Endodermal cell (in vitro differentiated cells): ENCODE measurements around the gene SAMD8. TPM values are rescaled to one million over a fixed set of nuclear protein-coding genes. Genes with fewer than 3 reads are reported as not detected.

Experiments
- DNase-seq: peaks from one replicate; pipeline ENCODE4 v3.0.0-alpha.2; 2017
- H3K27ac ChIP-seq: 2 replicates; pipeline ENCODE4 v1.5.1; 2013; ENCODE audit warnings: mild to moderate bottlenecking, low read depth, low read length, moderate library complexity
- H3K27me3 ChIP-seq: 2 replicates; pipeline ENCODE4 v1.6.1; 2013; ENCODE audit warnings: mild to moderate bottlenecking, low read length, moderate library complexity; ENCODE audit not compliant: insufficient read depth, control insufficient read depth, poor library complexity, severe bottlenecking
- H3K36me3 ChIP-seq: 2 replicates; pipeline ENCODE4 v1.7.0; 2013; ENCODE audit warnings: mild to moderate bottlenecking, low read length, moderate library complexity; ENCODE audit not compliant: control insufficient read depth, insufficient read depth
- H3K4me1 ChIP-seq: one replicate; pipeline ENCODE4 v1.7.0; 2013; ENCODE audit warnings: low read length; ENCODE audit not compliant: control insufficient read depth, insufficient read depth
- H3K4me3 ChIP-seq: 2 replicates; pipeline ENCODE4 v1.5.1; 2013; ENCODE audit warnings: mild to moderate bottlenecking, low read length, moderate library complexity
- H3K9ac ChIP-seq: 2 replicates; pipeline ENCODE4 v1.6.1; 2013; ENCODE audit warnings: mild to moderate bottlenecking, low read length, moderate library complexity; ENCODE audit not compliant: poor library complexity, severe bottlenecking; ENCODE audit errors: extremely low read depth
- H3K9me3 ChIP-seq: 2 replicates; pipeline ENCODE4 v1.6.1; 2013; ENCODE audit warnings: mild to moderate bottlenecking, low read length, moderate library complexity; ENCODE audit not compliant: control insufficient read depth
- H3K27ac Mint-ChIP-seq: 2 replicates; pipeline ENCODE4 v1.8.0; 2020; ENCODE audit warnings: mixed read lengths
- H3K27me3 Mint-ChIP-seq: 2 replicates; pipeline ENCODE4 v1.8.0; 2021; ENCODE audit warnings: mild to moderate bottlenecking, mixed read lengths; ENCODE audit not compliant: insufficient read depth
- H3K36me3 Mint-ChIP-seq: 2 replicates; pipeline ENCODE4 v1.8.0; 2020; ENCODE audit warnings: low read depth, mixed read lengths
- H3K4me1 Mint-ChIP-seq: 2 replicates; pipeline ENCODE4 v1.8.0; 2020; ENCODE audit warnings: mixed read lengths
- H3K4me3 Mint-ChIP-seq: 2 replicates; pipeline ENCODE4 v1.8.0; 2020; ENCODE audit warnings: mild to moderate bottlenecking, moderate library complexity, mixed read lengths
- H3K9me3 Mint-ChIP-seq: 2 replicates; pipeline ENCODE4 v1.8.0; 2020; ENCODE audit warnings: mild to moderate bottlenecking, mixed read lengths
- WGBS, 2 experiments: methylation state at CpG; one replicate each; pipeline versions ENCODE4 v1.1.5 to v1.1.7; 2013; ENCODE audit warnings: missing lambda C conversion rate in 2 of 2, mixed read lengths in 1 of 2; ENCODE audit not compliant: insufficient coverage in 1 of 2, insufficient read length in 1 of 2; 5-methylcytosine and 5-hydroxymethylcytosine counted together
- total RNA-seq, 2 donors: library from RNA; stranded (reverse); fragmentation: NEBNext Ultra II Directional in 1 of 2; extraction: Animal tissue kit (Norgen Biotek cat#: 25700) in 1 of 2; gene quantifications; 2 replicates in 1 of 2; 3 replicates in 1 of 2; pipeline ENCODE4 v1.2.1, GENCODE V29; 2021
- TF ChIP-seq, protein P1 (sequence below): fragments of 200-600 bp; sonication (generic); conservative IDR thresholded peaks from 2 replicates; pipeline ENCODE4 v1.5.0; 2021; ENCODE audit warnings: antibody characterized with exemption, mild to moderate bottlenecking

Gene SAMD8
- total RNA-seq, 2 donors from 2014 or later, result 25.9 to 31.7 TPM

DNA sequence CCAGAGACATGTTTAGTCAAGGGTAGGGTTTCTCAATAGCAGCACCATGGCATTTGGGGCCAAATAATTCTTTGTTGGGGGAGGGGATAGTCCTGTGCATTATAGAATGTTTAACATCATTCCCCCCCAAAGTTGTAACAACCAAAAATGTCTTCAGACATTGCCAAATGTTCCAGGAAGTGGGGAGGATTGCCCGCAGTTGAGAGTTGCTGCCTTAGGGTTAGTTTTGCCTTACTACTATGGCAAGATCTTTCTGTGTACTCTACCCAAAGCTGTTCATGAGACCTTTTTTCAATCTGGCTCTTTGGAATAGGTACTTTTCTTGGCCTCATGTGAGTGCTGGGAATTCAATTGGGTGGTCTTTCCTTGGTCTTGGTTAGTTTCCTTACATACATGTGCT is 34.1 kb downstream of the SAMD8 start:
- H3K4me1 ChIP-seq, result no peaks in the 10 kb centered on the region
- H3K9me3 Mint-ChIP-seq, result no peaks in the 10 kb centered on the region
- H3K27me3 Mint-ChIP-seq, result no peaks in the 10 kb centered on the region
- no peak overlapping the region for H3K9ac ChIP-seq
- no peak overlapping the region for H3K27ac Mint-ChIP-seq
- H3K36me3 Mint-ChIP-seq, result peaks cover 3% of the 10 kb centered on the region
- DNase-seq, result no peak
- H3K4me3 ChIP-seq, result no peak overlapping the region
- H3K4me1 Mint-ChIP-seq, result peaks cover 4% of the 10 kb centered on the region
- H3K27me3 ChIP-seq, result no peaks in the 10 kb centered on the region
- peaks cover 3% of the 10 kb centered on the region for H3K36me3 ChIP-seq
- 100% methylated on average over 1 of the region's 1 CpG for WGBS, 2 experiments
- TF ChIP-seq, protein P1, sequence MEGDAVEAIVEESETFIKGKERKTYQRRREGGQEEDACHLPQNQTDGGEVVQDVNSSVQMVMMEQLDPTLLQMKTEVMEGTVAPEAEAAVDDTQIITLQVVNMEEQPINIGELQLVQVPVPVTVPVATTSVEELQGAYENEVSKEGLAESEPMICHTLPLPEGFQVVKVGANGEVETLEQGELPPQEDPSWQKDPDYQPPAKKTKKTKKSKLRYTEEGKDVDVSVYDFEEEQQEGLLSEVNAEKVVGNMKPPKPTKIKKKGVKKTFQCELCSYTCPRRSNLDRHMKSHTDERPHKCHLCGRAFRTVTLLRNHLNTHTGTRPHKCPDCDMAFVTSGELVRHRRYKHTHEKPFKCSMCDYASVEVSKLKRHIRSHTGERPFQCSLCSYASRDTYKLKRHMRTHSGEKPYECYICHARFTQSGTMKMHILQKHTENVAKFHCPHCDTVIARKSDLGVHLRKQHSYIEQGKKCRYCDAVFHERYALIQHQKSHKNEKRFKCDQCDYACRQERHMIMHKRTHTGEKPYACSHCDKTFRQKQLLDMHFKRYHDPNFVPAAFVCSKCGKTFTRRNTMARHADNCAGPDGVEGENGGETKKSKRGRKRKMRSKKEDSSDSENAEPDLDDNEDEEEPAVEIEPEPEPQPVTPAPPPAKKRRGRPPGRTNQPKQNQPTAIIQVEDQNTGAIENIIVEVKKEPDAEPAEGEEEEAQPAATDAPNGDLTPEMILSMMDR, result no peak
- H3K4me3 Mint-ChIP-seq, result no peak overlapping the region
- H3K27ac ChIP-seq, result no peak overlapping the region
- no peaks in the 10 kb centered on the region for H3K9me3 ChIP-seq

DNA sequence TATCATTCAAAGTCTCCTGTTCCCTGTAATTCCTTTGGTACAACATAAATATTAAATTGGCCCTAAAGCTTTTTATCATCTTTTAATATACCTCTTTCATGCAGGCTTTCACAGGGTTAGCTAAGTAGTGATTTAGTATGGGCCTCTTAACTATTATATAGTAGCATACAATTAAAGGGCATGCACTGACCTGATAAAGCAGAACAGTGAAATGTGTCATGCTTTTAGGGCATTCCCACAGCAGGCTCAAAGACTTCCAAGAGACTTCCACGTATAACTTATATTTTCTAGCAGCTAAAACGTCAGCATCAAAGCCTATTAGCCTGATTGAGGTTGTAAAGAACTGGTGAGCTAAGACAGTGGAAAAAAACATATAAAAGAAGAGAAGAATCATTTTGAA is 35.3 kb downstream of the SAMD8 start:
- no peak overlapping the region for H3K27ac ChIP-seq
- H3K4me1 ChIP-seq, result no peaks in the 10 kb centered on the region
- no peak overlapping the region for H3K4me3 ChIP-seq
- H3K9me3 Mint-ChIP-seq, result no peaks in the 10 kb centered on the region
- peaks cover 12% of the 10 kb centered on the region for H3K36me3 Mint-ChIP-seq
- H3K27ac Mint-ChIP-seq, result no peak overlapping the region
- no peaks in the 10 kb centered on the region for H3K27me3 Mint-ChIP-seq
- no peak overlapping the region for H3K4me3 Mint-ChIP-seq
- no peaks in the 10 kb centered on the region for H3K27me3 ChIP-seq
- H3K36me3 ChIP-seq, result peaks cover 14% of the 10 kb centered on the region
- no peak for DNase-seq
- 86 to 93% methylated on average over 2 of the region's 2 CpGs for WGBS, 2 experiments
- no peak overlapping the region for H3K9ac ChIP-seq
- H3K4me1 Mint-ChIP-seq, result peaks cover 2% of the 10 kb centered on the region
- TF ChIP-seq, protein P1, result no peak
- H3K9me3 ChIP-seq, result no peaks in the 10 kb centered on the region

DNA sequence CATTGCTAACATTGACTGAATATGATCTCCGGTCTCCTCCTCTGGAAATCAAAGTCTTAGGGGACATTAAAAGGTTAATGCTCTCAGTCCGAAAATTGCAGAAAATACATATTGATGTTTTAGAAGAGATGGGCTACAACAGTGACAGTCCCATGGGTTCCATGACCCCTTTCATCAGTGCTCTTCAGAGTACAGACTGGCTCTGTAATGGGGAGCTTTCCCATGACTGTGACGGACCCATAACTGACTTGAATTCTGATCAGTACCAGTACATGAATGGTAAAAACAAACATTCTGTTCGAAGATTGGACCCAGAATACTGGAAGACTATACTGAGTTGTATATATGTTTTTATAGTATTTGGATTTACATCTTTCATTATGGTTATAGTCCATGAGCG is 39.2 kb downstream of the SAMD8 start:
- Mint-ChIP-seq H3K4me3 (no peak overlapping the region), H3K4me1 (no peaks in the 10 kb centered on the region), H3K36me3 (peaks cover 21% of the 10 kb centered on the region), H3K9me3 (no peaks in the 10 kb centered on the region), H3K27ac (no peak overlapping the region), H3K27me3 (no peaks in the 10 kb centered on the region)
- Histone ChIP-seq H3K36me3 (peaks cover 35% of the 10 kb centered on the region), H3K27ac (no peak overlapping the region), H3K9me3 (no peaks in the 10 kb centered on the region), H3K4me1 (no peaks in the 10 kb centered on the region), H3K4me3 (no peak overlapping the region), H3K9ac (no peak overlapping the region), H3K27me3 (no peaks in the 10 kb centered on the region)
- DNase-seq, result no peak
- WGBS, 2 experiments, result 96 to 97% methylated on average over 4 to 5 of the region's 5 CpGs
- TF ChIP-seq, protein P1, result no peak
